Measurements from ENCODE around the gene BTF3L4. TPM values are rescaled to one million over a fixed set of nuclear protein-coding genes. Genes with fewer than 3 reads are reported as not detected.

BTF3L4 gene
- total RNA-seq, 1 experiment from 2014 or later = 65.6 TPM

DNA sequence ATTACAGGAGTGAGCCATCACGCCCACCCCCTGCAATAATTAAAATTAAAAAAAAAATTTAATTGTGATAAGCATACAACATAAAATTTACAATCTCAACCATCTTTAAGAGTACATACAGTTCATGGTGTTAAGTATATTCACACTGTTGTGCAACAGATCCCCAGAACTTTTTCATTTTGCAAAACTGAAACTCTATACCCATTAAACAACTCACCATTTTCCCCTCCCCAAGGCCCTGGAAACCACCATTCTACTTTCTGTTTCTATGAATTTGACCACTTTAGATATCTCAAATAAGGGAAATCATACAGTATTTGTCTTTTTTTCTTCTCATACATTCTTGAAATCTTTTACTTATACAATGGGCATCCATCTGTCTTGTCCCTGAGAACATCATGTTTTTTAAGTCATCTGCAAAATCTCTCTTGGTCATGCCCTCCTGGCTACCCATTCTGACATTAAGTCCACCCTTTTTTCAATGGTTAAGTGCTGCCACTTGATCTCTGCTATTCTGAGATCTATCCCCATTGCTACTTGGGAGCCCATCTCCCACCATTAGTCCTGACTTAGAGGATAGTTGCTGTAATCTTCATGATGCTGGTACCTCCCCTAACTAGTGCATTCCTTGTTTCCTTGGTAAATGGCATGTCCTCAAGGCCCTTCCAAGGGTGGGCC lies 46.4 kb downstream of the BTF3L4 start:
- H3K36me3 ChIP-seq (ENCODE audit: control insufficient read depth, insufficient read depth, low read length) = no peaks in the 10 kb centered on the region
- ChIA-PET POLR2A (no interaction called here), CTCF (no interaction called here)
- TF ChIP-seq TCF7L2 (IDR thresholded peaks at IDR 0.05; ENCODE audit: low read depth, low read length) = no peak
- ATAC-seq (no peak), DNase-seq (ENCODE audit: low read depth, low spot score) (no peak)
- H3K27me3 ChIP-seq (ENCODE audit: control insufficient read depth, insufficient read depth, low read length) = no peaks in the 10 kb centered on the region
- in situ Hi-C loops (cut with HindIII; ENCODE audit: low pct_unique_long_range_greater_than_20kb, low sequenced_read_pairs) (no loop called here), intact Hi-C loops (cut with micrococcal nuclease; ENCODE audit: unreplicated experiment) (no loop called here)
- no peak overlapping the region for H3K4me3 ChIP-seq (ENCODE audit: low read depth in 2 of 2, low read length in 2 of 2)
- H3K9me3 ChIP-seq (ENCODE audit: control insufficient read depth, insufficient read depth, low read depth, low read length) = no peaks in the 10 kb centered on the region
- BruUV-seq (replicated peaks) = no TSS peak
- no peak overlapping the region for H3K27ac ChIP-seq (ENCODE audit: low read length)
- no peaks in the 10 kb centered on the region for H3K4me1 ChIP-seq (ENCODE audit: control insufficient read depth, insufficient read depth, low read length)

DNA sequence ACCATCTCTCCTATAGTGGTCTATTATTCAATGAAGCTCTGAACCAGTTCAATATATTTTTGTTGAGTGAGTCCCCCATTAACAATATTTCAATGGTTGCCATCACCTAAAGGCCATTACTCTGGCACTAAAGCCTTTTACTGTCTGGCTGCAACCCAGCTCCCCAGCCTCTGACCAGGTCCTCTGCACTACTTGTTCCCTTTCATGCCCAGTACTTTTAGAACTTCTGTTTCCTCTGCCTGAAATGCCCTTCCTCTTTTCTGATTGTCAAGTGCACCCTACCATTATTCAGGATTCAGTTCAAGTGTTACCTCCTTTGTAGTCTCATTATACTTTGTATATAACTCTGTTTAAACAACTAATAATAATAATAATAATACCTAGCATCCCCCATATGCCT lies 55.4 kb downstream of the BTF3L4 start:
- intact Hi-C loops (cut with micrococcal nuclease; ENCODE audit: unreplicated experiment) (no loop called here), in situ Hi-C loops (cut with HindIII; ENCODE audit: low pct_unique_long_range_greater_than_20kb, low sequenced_read_pairs) (no loop called here)
- Histone ChIP-seq H3K27me3 (ENCODE audit: control insufficient read depth, insufficient read depth, low read length) (peaks cover 3% of the 10 kb centered on the region; the same call in 1 of the 2 replicates), H3K27ac (ENCODE audit: low read length) (no peak overlapping the region), H3K4me1 (ENCODE audit: control insufficient read depth, insufficient read depth, low read length) (no peaks in the 10 kb centered on the region), H3K4me3 (ENCODE audit: low read depth in 2 of 2, low read length in 2 of 2) (no peak overlapping the region), H3K9me3 (ENCODE audit: control insufficient read depth, insufficient read depth, low read depth, low read length) (no peaks in the 10 kb centered on the region), H3K36me3 (ENCODE audit: control insufficient read depth, insufficient read depth, low read length) (no peaks in the 10 kb centered on the region)
- ChIA-PET CTCF (no interaction called here), POLR2A (no interaction called here)
- ATAC-seq (no peak), DNase-seq (ENCODE audit: low read depth, low spot score) (no peak)
- TF ChIP-seq SIN3A (IDR thresholded peaks at IDR 0.05; ENCODE audit: borderline replicate concordance, insufficient read depth, low read depth, low read length) = no peak
- TF ChIP-seq POLR2AphosphoS5 (IDR thresholded peaks at IDR 0.05; ENCODE audit: low read depth, low read length) = no peak
- TF ChIP-seq, protein P1, sequence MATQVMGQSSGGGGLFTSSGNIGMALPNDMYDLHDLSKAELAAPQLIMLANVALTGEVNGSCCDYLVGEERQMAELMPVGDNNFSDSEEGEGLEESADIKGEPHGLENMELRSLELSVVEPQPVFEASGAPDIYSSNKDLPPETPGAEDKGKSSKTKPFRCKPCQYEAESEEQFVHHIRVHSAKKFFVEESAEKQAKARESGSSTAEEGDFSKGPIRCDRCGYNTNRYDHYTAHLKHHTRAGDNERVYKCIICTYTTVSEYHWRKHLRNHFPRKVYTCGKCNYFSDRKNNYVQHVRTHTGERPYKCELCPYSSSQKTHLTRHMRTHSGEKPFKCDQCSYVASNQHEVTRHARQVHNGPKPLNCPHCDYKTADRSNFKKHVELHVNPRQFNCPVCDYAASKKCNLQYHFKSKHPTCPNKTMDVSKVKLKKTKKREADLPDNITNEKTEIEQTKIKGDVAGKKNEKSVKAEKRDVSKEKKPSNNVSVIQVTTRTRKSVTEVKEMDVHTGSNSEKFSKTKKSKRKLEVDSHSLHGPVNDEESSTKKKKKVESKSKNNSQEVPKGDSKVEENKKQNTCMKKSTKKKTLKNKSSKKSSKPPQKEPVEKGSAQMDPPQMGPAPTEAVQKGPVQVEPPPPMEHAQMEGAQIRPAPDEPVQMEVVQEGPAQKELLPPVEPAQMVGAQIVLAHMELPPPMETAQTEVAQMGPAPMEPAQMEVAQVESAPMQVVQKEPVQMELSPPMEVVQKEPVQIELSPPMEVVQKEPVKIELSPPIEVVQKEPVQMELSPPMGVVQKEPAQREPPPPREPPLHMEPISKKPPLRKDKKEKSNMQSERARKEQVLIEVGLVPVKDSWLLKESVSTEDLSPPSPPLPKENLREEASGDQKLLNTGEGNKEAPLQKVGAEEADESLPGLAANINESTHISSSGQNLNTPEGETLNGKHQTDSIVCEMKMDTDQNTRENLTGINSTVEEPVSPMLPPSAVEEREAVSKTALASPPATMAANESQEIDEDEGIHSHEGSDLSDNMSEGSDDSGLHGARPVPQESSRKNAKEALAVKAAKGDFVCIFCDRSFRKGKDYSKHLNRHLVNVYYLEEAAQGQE (IDR thresholded peaks at IDR 0.05; ENCODE audit: insufficient read depth in 1 of 2, low read depth in 2 of 2, low read length in 1 of 2) = no peak
- TF ChIP-seq, protein P2, sequence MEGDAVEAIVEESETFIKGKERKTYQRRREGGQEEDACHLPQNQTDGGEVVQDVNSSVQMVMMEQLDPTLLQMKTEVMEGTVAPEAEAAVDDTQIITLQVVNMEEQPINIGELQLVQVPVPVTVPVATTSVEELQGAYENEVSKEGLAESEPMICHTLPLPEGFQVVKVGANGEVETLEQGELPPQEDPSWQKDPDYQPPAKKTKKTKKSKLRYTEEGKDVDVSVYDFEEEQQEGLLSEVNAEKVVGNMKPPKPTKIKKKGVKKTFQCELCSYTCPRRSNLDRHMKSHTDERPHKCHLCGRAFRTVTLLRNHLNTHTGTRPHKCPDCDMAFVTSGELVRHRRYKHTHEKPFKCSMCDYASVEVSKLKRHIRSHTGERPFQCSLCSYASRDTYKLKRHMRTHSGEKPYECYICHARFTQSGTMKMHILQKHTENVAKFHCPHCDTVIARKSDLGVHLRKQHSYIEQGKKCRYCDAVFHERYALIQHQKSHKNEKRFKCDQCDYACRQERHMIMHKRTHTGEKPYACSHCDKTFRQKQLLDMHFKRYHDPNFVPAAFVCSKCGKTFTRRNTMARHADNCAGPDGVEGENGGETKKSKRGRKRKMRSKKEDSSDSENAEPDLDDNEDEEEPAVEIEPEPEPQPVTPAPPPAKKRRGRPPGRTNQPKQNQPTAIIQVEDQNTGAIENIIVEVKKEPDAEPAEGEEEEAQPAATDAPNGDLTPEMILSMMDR (IDR thresholded peaks at IDR 0.05) = no peak
- TF ChIP-seq TCF7L2 (IDR thresholded peaks at IDR 0.05; ENCODE audit: low read depth, low read length) = no peak
- no TSS peak for BruUV-seq (replicated peaks)

DNA sequence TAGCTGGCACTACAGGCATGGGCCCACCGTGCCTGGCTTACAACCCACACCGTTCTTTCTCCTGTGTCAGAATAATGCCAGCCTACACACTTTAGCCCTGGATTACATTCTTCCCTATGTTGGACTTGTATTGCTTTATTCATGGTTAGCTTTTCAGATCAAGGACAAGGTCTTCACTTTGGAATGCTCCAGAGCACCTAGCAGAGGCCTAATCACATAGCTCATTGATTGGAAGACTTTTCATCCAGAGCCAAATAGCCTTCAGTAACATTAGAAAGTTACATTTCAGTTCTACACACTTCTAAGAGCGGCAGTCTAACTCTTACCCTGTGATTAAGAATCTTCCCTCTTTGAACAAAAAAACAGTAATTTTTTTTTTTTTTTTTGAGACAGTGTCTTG lies 56.4 kb downstream of the BTF3L4 start:
- CTCF ChIA-PET = no interaction called here
- TF ChIP-seq TCF7L2 (IDR thresholded peaks at IDR 0.05; ENCODE audit: low read depth, low read length) (no peak), SIN3A (IDR thresholded peaks at IDR 0.05; ENCODE audit: borderline replicate concordance, insufficient read depth, low read depth, low read length) (no peak), POLR2AphosphoS5 (IDR thresholded peaks at IDR 0.05; ENCODE audit: low read depth, low read length) (no peak)
- TF ChIP-seq, protein P2 (IDR thresholded peaks at IDR 0.05) = no peak
- TF ChIP-seq, protein P1 (IDR thresholded peaks at IDR 0.05; ENCODE audit: insufficient read depth in 1 of 2, low read depth in 2 of 2, low read length in 1 of 2) = no peak
- Histone ChIP-seq H3K4me1 (ENCODE audit: control insufficient read depth, insufficient read depth, low read length) (no peaks in the 10 kb centered on the region), H3K9me3 (ENCODE audit: control insufficient read depth, insufficient read depth, low read depth, low read length) (no peaks in the 10 kb centered on the region), H3K4me3 (ENCODE audit: low read depth in 2 of 2, low read length in 2 of 2) (no peak overlapping the region), H3K36me3 (ENCODE audit: control insufficient read depth, insufficient read depth, low read length) (no peaks in the 10 kb centered on the region), H3K27me3 (ENCODE audit: control insufficient read depth, insufficient read depth, low read length) (peaks cover 3% of the 10 kb centered on the region; the same call in 1 of the 2 replicates), H3K27ac (ENCODE audit: low read length) (no peak overlapping the region)
- intact Hi-C loops (cut with micrococcal nuclease; ENCODE audit: unreplicated experiment) (no loop called here), in situ Hi-C loops (cut with HindIII; ENCODE audit: low pct_unique_long_range_greater_than_20kb, low sequenced_read_pairs) (no loop called here)
- ATAC-seq = no peak
- no peak for DNase-seq (ENCODE audit: low read depth, low spot score)
- POLR2A ChIA-PET = interaction anchor here (0.7 kb wide), 1 partner anchor 292 kb away, joined by 8 read pairs; the partner anchor contains the start of gene PRPF38A
- BruUV-seq (replicated peaks) = no TSS peak
